ENCODE results near the gene TTC1. TPM values are rescaled to one million over a fixed set of nuclear protein-coding genes. Genes with fewer than 3 reads are reported as not detected.

The TTC1 gene
- total RNA-seq, 1 donor from 2014 or later, result 65.4 TPM

DNA sequence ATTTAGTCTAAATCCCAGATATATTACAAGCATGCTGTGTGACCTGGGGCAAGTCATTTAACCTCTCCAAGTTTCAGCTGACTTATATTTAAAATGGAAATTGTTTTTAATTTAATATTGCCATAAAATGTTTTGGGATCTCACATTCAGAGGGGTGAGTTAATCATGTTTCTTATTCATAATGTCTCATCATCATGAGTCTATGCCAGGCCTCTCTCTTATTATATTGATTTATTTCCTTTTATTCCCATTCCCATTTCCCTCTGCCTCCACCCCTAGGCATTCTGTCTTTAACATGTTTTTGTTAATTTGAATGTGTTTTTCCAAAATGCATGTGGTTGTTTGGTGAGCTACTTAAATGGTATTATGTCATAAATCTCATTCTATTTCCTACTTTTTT lies 39.0 kb upstream of the TTC1 start:
- no peak for DNase-seq (ENCODE audit: low read depth)
- Histone ChIP-seq H3K4me3 (ENCODE audit: low read depth, low read length) (no peak overlapping the region), H3K27me3 (ENCODE audit: control insufficient read depth, insufficient read depth, low read length) (peaks cover 3% of the 10 kb centered on the region), H3K36me3 (ENCODE audit: control insufficient read depth, insufficient read depth, low read length) (no peaks in the 10 kb centered on the region)
- TF ChIP-seq, protein P1, sequence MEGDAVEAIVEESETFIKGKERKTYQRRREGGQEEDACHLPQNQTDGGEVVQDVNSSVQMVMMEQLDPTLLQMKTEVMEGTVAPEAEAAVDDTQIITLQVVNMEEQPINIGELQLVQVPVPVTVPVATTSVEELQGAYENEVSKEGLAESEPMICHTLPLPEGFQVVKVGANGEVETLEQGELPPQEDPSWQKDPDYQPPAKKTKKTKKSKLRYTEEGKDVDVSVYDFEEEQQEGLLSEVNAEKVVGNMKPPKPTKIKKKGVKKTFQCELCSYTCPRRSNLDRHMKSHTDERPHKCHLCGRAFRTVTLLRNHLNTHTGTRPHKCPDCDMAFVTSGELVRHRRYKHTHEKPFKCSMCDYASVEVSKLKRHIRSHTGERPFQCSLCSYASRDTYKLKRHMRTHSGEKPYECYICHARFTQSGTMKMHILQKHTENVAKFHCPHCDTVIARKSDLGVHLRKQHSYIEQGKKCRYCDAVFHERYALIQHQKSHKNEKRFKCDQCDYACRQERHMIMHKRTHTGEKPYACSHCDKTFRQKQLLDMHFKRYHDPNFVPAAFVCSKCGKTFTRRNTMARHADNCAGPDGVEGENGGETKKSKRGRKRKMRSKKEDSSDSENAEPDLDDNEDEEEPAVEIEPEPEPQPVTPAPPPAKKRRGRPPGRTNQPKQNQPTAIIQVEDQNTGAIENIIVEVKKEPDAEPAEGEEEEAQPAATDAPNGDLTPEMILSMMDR (IDR thresholded peaks at IDR 0.05; ENCODE audit: insufficient read depth, low read length, poor library complexity, severe bottlenecking), result no peak

GRCh38 chr5:159971038-159971437 lies 37.9 kb upstream of the TTC1 start:
- no peak for DNase-seq (ENCODE audit: low read depth)
- Histone ChIP-seq H3K27me3 (ENCODE audit: control insufficient read depth, insufficient read depth, low read length) (peaks cover 3% of the 10 kb centered on the region), H3K36me3 (ENCODE audit: control insufficient read depth, insufficient read depth, low read length) (no peaks in the 10 kb centered on the region), H3K4me3 (ENCODE audit: low read depth, low read length) (no peak overlapping the region)
- TF ChIP-seq, protein P1 (IDR thresholded peaks at IDR 0.05; ENCODE audit: insufficient read depth, low read length, poor library complexity, severe bottlenecking), result no peak

DNA sequence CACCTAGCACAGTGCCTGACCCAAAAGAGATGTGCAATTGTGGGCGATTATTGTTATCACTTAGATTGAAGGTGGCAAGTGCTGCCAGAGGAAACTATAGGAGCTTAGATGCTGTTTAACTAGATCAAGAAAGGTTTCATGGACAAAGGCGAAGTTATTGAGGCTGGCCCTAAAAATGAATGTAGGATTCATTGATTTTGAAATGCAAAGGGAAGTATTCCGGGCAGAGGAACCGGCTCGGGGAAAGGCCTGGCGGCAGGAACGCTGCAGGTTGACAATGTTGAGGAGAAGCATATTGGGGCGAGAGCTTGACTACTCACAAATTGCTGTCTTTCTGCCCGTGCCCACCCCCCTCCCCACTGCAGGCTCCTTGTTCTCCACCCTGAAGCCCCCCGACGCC lies 37.4 kb upstream of the TTC1 start:
- no peak for DNase-seq (ENCODE audit: low read depth)
- Histone ChIP-seq H3K4me3 (ENCODE audit: low read depth, low read length) (peak overlapping the region; percentile 21), H3K36me3 (ENCODE audit: control insufficient read depth, insufficient read depth, low read length) (no peaks in the 10 kb centered on the region), H3K27me3 (ENCODE audit: control insufficient read depth, insufficient read depth, low read length) (peaks cover 3% of the 10 kb centered on the region)
- TF ChIP-seq, protein P1 (IDR thresholded peaks at IDR 0.05; ENCODE audit: insufficient read depth, low read length, poor library complexity, severe bottlenecking), result no peak

DNA sequence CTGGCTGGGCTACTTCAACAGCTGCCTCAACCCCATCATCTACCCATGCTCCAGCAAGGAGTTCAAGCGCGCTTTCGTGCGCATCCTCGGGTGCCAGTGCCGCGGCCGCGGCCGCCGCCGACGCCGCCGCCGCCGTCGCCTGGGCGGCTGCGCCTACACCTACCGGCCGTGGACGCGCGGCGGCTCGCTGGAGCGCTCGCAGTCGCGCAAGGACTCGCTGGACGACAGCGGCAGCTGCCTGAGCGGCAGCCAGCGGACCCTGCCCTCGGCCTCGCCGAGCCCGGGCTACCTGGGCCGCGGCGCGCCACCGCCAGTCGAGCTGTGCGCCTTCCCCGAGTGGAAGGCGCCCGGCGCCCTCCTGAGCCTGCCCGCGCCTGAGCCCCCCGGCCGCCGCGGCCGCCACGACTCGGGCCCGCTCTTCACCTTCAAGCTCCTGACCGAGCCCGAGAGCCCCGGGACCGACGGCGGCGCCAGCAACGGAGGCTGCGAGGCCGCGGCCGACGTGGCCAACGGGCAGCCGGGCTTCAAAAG lies 36.9 kb upstream of the TTC1 start:
- Histone ChIP-seq H3K4me3 (ENCODE audit: low read depth, low read length) (peak overlapping the region; percentile 21), H3K36me3 (ENCODE audit: control insufficient read depth, insufficient read depth, low read length) (no peaks in the 10 kb centered on the region), H3K27me3 (ENCODE audit: control insufficient read depth, insufficient read depth, low read length) (peaks cover 3% of the 10 kb centered on the region)
- DNase-seq (ENCODE audit: low read depth), result no peak
- TF ChIP-seq, protein P1 (IDR thresholded peaks at IDR 0.05; ENCODE audit: insufficient read depth, low read length, poor library complexity, severe bottlenecking), result no peak

GRCh38 chr5:159972538-159973362 lies 36.2 kb upstream of the TTC1 start:
- DNase-seq (ENCODE audit: low read depth), result no peak
- Histone ChIP-seq H3K27me3 (ENCODE audit: control insufficient read depth, insufficient read depth, low read length) (peaks cover 3% of the 10 kb centered on the region), H3K36me3 (ENCODE audit: control insufficient read depth, insufficient read depth, low read length) (no peaks in the 10 kb centered on the region), H3K4me3 (ENCODE audit: low read depth, low read length) (no peak overlapping the region)
- TF ChIP-seq, protein P1 (IDR thresholded peaks at IDR 0.05; ENCODE audit: insufficient read depth, low read length, poor library complexity, severe bottlenecking), result no peak
